HepG2 (cell line): ENCODE measurements around the gene GAS2L1. TPM values are rescaled to one million over a fixed set of nuclear protein-coding genes. Genes with fewer than 3 reads are reported as not detected.

Source experiments
- ARNT2 ChIP-seq: sonication (generic); formaldehyde crosslinking; IDR thresholded peaks from 2 replicates; pipeline ENCODE4 v1.8.0; 2022; ENCODE audit warnings: mild to moderate bottlenecking, low read depth, missing genetic modification reagents, moderate library complexity
- ATF6 ChIP-seq: sonication (generic); formaldehyde crosslinking; conservative IDR thresholded peaks from 2 replicates; pipeline ENCODE4 v1.4.0; 2020; ENCODE audit warnings: missing genetic modification reagents
- JUN ChIP-seq: sonication (generic); formaldehyde crosslinking; IDR thresholded peaks from 2 replicates; pipeline ENCODE4 v1.4.0; 2020; ENCODE audit warnings: mild to moderate bottlenecking, missing genetic modification reagents
- MAFF ChIP-seq: IDR thresholded peaks from 2 replicates; pipeline ENCODE4 v1.6.1; 2011; ENCODE audit warnings: low read depth, low read length, improper control_type of control experiment
- TAF1 ChIP-seq: sonication (generic); formaldehyde crosslinking; IDR thresholded peaks from 2 replicates; pipeline ENCODE4 v1.4.0; 2020; ENCODE audit warnings: missing genetic modification reagents
- ZBTB49 ChIP-seq: sonication (generic); formaldehyde crosslinking; IDR thresholded peaks from 2 replicates; pipeline ENCODE4 v1.4.0; 2020; ENCODE audit warnings: missing genetic modification reagents, borderline replicate concordance
- ZFP82 ChIP-seq: sonication (generic); formaldehyde crosslinking; IDR thresholded peaks from 2 replicates; pipeline ENCODE4 v1.5.1; 2020; ENCODE audit warnings: mild to moderate bottlenecking, missing genetic modification reagents, borderline replicate concordance
- ZNF367 ChIP-seq: sonication (generic); formaldehyde crosslinking; IDR thresholded peaks from 2 replicates; pipeline ENCODE4 v1.4.0; 2020; ENCODE audit warnings: missing genetic modification reagents, borderline replicate concordance
- ZNF432 ChIP-seq: sonication (generic); formaldehyde crosslinking; IDR thresholded peaks from 2 replicates; pipeline ENCODE4 v1.5.0; 2020; ENCODE audit warnings: missing genetic modification reagents, mild to moderate bottlenecking, borderline replicate concordance
- ZNF770 ChIP-seq: sonication (generic); formaldehyde crosslinking; IDR thresholded peaks from 2 replicates; pipeline ENCODE4 v1.5.0; 2020; ENCODE audit warnings: mild to moderate bottlenecking, missing genetic modification reagents
- polyA plus RNA-seq, 8 experiments: library from polyadenylated mRNA; depleted of rRNA in 3 of 8; stranded (reverse) in 7 of 8; unstranded in 1 of 8; fragments of >200 nt; fragmentation: Illumina TruSeq in 4 of 8; extraction: Trizol in 4 of 8; gene quantifications; 2 replicates each; pipeline versions ENCODE4 v1.2.1 to v1.2.3, GENCODE V29; 2011 to 2016; ENCODE audit warnings: low read depth in 4 of 8, missing spikeins in 1 of 8, mixed read lengths in 1 of 8; ENCODE audit not compliant: insufficient read depth in 1 of 8
- total RNA-seq, 5 experiments: library from RNA; depleted of rRNA; stranded (reverse); fragments of >200 nt; fragmentation: Illumina TruSeq; extraction: Trizol; gene quantifications; 2 replicates each; pipeline ENCODE4 v1.2.3, GENCODE V29; 2016; ENCODE audit warnings: low read depth in 1 of 5
- TF ChIP-seq, protein P1 (sequence below): sonication (generic); formaldehyde crosslinking; IDR thresholded peaks from 2 replicates; pipeline ENCODE4 v1.5.0; 2020; ENCODE audit warnings: missing genetic modification reagents, mild to moderate bottlenecking, borderline replicate concordance
- TF ChIP-seq, protein P2 (sequence below): sonication (generic); formaldehyde crosslinking; IDR thresholded peaks from 2 replicates; pipeline ENCODE4 v1.9.0; 2021; ENCODE audit warnings: missing genetic modification reagents, borderline replicate concordance

GAS2L1 gene
- total and polyA plus RNA-seq, 2 of the 13 experiments (the other 11 are each of a cell fraction or from before 2014, with no cell fraction given) = 1.8 to 3.3 TPM

- TF ChIP-seq, protein P1, sequence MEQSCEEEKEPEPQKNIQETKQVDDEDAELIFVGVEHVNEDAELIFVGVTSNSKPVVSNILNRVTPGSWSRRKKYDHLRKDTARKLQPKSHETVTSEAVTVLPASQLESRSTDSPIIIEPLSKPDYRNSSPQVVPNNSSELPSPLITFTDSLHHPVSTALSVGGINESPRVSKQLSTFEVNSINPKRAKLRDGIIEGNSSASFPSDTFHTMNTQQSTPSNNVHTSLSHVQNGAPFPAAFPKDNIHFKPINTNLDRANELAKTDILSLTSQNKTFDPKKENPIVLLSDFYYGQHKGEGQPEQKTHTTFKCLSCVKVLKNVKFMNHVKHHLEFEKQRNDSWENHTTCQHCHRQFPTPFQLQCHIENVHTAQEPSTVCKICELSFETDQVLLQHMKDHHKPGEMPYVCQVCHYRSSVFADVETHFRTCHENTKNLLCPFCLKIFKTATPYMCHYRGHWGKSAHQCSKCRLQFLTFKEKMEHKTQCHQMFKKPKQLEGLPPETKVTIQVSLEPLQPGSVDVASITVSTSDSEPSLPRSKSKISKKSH (CRISPR knock-in tag) = peak; percentile 60; the same call in 1 of the 2 replicates
- TF ChIP-seq, protein P2, sequence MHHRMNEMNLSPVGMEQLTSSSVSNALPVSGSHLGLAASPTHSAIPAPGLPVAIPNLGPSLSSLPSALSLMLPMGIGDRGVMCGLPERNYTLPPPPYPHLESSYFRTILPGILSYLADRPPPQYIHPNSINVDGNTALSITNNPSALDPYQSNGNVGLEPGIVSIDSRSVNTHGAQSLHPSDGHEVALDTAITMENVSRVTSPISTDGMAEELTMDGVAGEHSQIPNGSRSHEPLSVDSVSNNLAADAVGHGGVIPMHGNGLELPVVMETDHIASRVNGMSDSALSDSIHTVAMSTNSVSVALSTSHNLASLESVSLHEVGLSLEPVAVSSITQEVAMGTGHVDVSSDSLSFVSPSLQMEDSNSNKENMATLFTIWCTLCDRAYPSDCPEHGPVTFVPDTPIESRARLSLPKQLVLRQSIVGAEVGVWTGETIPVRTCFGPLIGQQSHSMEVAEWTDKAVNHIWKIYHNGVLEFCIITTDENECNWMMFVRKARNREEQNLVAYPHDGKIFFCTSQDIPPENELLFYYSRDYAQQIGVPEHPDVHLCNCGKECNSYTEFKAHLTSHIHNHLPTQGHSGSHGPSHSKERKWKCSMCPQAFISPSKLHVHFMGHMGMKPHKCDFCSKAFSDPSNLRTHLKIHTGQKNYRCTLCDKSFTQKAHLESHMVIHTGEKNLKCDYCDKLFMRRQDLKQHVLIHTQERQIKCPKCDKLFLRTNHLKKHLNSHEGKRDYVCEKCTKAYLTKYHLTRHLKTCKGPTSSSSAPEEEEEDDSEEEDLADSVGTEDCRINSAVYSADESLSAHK = 0 out of 2 replicates have a peak, but pooled peaks have one; percentile 45
- TF ChIP-seq MAFF (peak; percentile 54; the same call in 1 of the 2 replicates), JUN (CRISPR knock-in tag) (0 out of 2 replicates have a peak, but pooled peaks have one; percentile 13), ZBTB49 (CRISPR knock-in tag) (0 out of 2 replicates have a peak, but pooled peaks have one; percentile 3), ZFP82 (CRISPR knock-in tag) (peak; percentile 63), ZNF367 (CRISPR knock-in tag) (no peak), ATF6 (no peak), TAF1 (CRISPR knock-in tag) (peak; percentile 92), ZNF770 (CRISPR knock-in tag) (no peak), ZNF432 (CRISPR knock-in tag) (no peak), ARNT2 (CRISPR knock-in tag) (peak; percentile 20; the same call in 1 of the 2 replicates)
Measured at GRCh38 chr22:29267858-29268510, 38.5 kb upstream of the GAS2L1 start, which contains the start of the genes EWSR1 and RHBDD3 (continued).
